Measurements from ENCODE around the gene B3GNT3.

- no peak for TF ChIP-seq POLR2A (IDR thresholded peaks at IDR 0.05)
- TF ChIP-seq, protein P1, sequence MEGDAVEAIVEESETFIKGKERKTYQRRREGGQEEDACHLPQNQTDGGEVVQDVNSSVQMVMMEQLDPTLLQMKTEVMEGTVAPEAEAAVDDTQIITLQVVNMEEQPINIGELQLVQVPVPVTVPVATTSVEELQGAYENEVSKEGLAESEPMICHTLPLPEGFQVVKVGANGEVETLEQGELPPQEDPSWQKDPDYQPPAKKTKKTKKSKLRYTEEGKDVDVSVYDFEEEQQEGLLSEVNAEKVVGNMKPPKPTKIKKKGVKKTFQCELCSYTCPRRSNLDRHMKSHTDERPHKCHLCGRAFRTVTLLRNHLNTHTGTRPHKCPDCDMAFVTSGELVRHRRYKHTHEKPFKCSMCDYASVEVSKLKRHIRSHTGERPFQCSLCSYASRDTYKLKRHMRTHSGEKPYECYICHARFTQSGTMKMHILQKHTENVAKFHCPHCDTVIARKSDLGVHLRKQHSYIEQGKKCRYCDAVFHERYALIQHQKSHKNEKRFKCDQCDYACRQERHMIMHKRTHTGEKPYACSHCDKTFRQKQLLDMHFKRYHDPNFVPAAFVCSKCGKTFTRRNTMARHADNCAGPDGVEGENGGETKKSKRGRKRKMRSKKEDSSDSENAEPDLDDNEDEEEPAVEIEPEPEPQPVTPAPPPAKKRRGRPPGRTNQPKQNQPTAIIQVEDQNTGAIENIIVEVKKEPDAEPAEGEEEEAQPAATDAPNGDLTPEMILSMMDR (IDR thresholded peaks at IDR 0.05), result no peak
Observed at GRCh38 chr19:17790059-17790780, 4.7 kb upstream of the B3GNT3 start.
